Effector memory CD4-positive, alpha-beta T cell (primary cell): ENCODE measurements around the gene STARD5.
A peak's percentile ranks its signal among the peaks of the same experiment; 100 is the strongest.
"Not testable (repeated sequence)": the region's sequence is repeated elsewhere in the genome, so short reads cannot be mapped to it uniquely, and the experiment has no call there.

Source experiments
- DNase-seq, 3 donors: peaks; one replicate each; pipeline ENCODE4 v3.0.0-alpha.2; 2020
- H3K27ac ChIP-seq: 2 replicates; pipeline ENCODE4 v1.7.0; 2013; ENCODE audit warnings: mild to moderate bottlenecking, low read length, moderate library complexity; ENCODE audit not compliant: insufficient read depth, poor library complexity, severe bottlenecking
- H3K27me3 ChIP-seq: replicated peaks from 2 replicates; pipeline ENCODE4 v1.7.0; 2013; ENCODE audit warnings: mild to moderate bottlenecking, low read length; ENCODE audit not compliant: insufficient read depth, control insufficient read depth, poor library complexity, severe bottlenecking
- H3K36me3 ChIP-seq: 2 replicates; pipeline ENCODE4 v1.7.0; 2013; ENCODE audit warnings: mild to moderate bottlenecking, low read length, moderate library complexity; ENCODE audit not compliant: control insufficient read depth, insufficient read depth
- H3K4me1 ChIP-seq: 2 replicates; pipeline ENCODE4 v1.7.0; 2013; ENCODE audit warnings: low read length, mild to moderate bottlenecking; ENCODE audit not compliant: control insufficient read depth, insufficient read depth, poor library complexity, severe bottlenecking
- H3K4me3 ChIP-seq: 2 replicates; pipeline ENCODE4 v1.7.0; 2013; ENCODE audit warnings: low read length, low read depth, mild to moderate bottlenecking; ENCODE audit not compliant: insufficient read depth, poor library complexity, severe bottlenecking
- H3K9me3 ChIP-seq: 2 replicates; pipeline ENCODE4 v1.7.0; 2013; ENCODE audit warnings: mild to moderate bottlenecking, low read length, moderate library complexity; ENCODE audit not compliant: control insufficient read depth

STARD5 gene

DNA sequence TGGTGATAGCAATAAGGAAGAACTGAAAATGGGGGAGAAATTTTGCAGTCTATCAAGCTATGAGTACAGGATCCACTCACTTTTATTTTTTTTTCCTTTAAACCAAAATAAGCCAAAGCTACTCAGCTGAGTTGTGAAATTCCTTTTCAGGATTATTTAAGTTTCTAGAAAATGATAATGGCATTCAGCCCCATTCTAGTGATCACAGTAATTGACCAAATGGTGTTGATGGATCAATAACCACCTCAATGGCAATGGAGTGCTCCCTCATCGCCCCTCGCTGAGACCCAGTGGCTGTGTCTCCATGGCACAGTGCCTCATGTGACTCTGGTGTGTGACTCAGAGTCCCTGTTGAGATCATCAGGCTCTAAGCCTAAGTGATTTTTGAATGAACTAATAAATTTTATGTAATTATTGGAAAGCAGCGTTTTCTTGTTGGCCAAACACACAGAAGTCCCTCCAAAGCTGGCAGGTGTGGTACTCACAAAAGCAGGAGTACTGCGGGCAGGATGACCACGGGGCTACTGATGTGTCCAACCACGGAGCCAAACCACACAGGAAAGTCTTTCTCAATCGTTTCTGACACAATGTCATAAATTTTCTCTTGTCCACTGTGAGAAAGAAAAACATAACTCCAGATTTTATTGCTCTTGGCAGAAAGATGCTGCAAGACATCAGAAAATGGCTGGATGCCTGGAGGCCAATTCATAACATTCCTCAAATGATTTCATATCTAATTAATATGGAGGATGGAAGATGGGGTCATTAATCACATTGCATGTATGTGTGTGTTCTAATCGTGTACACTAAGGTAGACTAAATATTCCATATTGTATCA, 14.4 kb upstream of the STARD5 start:
- Histone ChIP-seq H3K9me3 (no peaks in the 10 kb centered on the region), H3K4me1 (no peaks in the 10 kb centered on the region), H3K36me3 (no peaks in the 10 kb centered on the region), H3K4me3 (no peak overlapping the region), H3K27me3 (no peaks in the 10 kb centered on the region), H3K27ac (no peak overlapping the region)
- DNase-seq = no peak

- DNase-seq = no peak
- Histone ChIP-seq H3K36me3 (no peaks in the 10 kb centered on the region), H3K4me3 (no peak overlapping the region), H3K4me1 (no peaks in the 10 kb centered on the region), H3K9me3 (no peaks in the 10 kb centered on the region), H3K27me3 (no peaks in the 10 kb centered on the region), H3K27ac (no peak overlapping the region)
Observed at GRCh38 chr15:81337713-81338157, 13.8 kb upstream of the STARD5 start.

GRCh38 chr15:81337241-81337640, 13.3 kb upstream of the STARD5 start:
- Histone ChIP-seq H3K27me3 (no peaks in the 10 kb centered on the region), H3K36me3 (no peaks in the 10 kb centered on the region), H3K4me3 (no peak overlapping the region), H3K4me1 (no peaks in the 10 kb centered on the region), H3K27ac (no peak overlapping the region), H3K9me3 (no peaks in the 10 kb centered on the region)
- no peak for DNase-seq

GRCh38 chr15:81336568-81336967, 12.6 kb upstream of the STARD5 start:
- H3K27ac ChIP-seq = no peak overlapping the region
- H3K4me1 ChIP-seq = no peaks in the 10 kb centered on the region
- no peak overlapping the region for H3K4me3 ChIP-seq
- DNase-seq = peak in 2 of 3 donors; percentile 9 to 18
- H3K9me3 ChIP-seq = no peaks in the 10 kb centered on the region
- H3K27me3 ChIP-seq = no peaks in the 10 kb centered on the region
- no peaks in the 10 kb centered on the region for H3K36me3 ChIP-seq

GRCh38 chr15:81335631-81336030, 11.7 kb upstream of the STARD5 start:
- Histone ChIP-seq H3K9me3 (no peaks in the 10 kb centered on the region), H3K27me3 (no peaks in the 10 kb centered on the region), H3K36me3 (no peaks in the 10 kb centered on the region), H3K27ac (no peak overlapping the region), H3K4me3 (no peak overlapping the region), H3K4me1 (no peaks in the 10 kb centered on the region)
- no peak for DNase-seq

- H3K27me3 ChIP-seq = no peaks in the 10 kb centered on the region
- no peak overlapping the region for H3K4me3 ChIP-seq
- no peak for DNase-seq
- no peaks in the 10 kb centered on the region for H3K4me1 ChIP-seq
- H3K27ac ChIP-seq = no peak overlapping the region
- H3K9me3 ChIP-seq = no peaks in the 10 kb centered on the region
- no peaks in the 10 kb centered on the region for H3K36me3 ChIP-seq
Observed at GRCh38 chr15:81334768-81335435, 11.0 kb upstream of the STARD5 start.

DNA sequence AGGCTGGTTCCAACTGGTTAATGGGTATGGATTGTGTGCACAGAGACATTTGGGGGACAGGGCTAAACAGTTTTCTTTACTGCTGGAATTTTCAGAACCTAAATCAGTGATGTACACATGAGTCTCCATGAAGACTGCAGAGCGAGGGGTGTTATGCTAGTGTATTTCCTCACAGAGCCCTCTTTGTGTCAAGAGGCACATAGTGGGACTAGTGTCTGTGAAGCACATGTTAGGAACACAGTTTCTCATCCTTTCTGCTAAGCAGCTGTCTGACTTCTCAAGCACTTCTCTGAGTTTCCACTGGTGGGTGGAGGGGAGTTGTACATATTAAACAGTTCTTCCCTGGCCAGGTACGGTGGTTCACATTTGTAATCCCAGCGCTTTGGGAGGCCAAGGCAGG, 9.4 kb upstream of the STARD5 start:
- H3K27me3 ChIP-seq = no peaks in the 10 kb centered on the region
- no peaks in the 10 kb centered on the region for H3K36me3 ChIP-seq
- H3K4me3 ChIP-seq = no peak overlapping the region
- DNase-seq = no peak
- H3K27ac ChIP-seq = no peak overlapping the region
- H3K9me3 ChIP-seq = no peaks in the 10 kb centered on the region
- no peaks in the 10 kb centered on the region for H3K4me1 ChIP-seq

DNA sequence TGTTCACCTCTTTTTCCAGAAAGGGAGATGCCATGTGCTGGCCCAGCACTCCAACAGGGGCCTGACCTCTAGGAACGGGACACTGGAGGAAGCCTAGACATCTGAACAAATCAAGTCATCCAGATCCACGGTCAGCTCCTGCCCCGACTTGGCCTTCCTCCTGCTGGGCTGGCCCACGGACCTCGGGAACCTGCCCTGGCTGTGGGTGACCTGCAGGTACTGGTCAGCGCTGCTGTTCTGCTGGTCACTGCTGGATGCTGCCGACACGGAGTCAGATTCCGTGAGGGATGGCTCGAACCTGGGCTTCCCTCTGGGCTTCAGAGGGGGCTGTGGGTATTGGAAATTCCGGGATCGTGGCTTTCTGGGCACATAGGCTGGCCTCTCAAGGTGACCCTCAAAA, 8.4 kb upstream of the STARD5 start:
- Histone ChIP-seq H3K27me3 (no peaks in the 10 kb centered on the region), H3K27ac (no peak overlapping the region), H3K4me1 (no peaks in the 10 kb centered on the region), H3K4me3 (no peak overlapping the region), H3K9me3 (no peaks in the 10 kb centered on the region), H3K36me3 (no peaks in the 10 kb centered on the region)
- DNase-seq = no peak

DNA sequence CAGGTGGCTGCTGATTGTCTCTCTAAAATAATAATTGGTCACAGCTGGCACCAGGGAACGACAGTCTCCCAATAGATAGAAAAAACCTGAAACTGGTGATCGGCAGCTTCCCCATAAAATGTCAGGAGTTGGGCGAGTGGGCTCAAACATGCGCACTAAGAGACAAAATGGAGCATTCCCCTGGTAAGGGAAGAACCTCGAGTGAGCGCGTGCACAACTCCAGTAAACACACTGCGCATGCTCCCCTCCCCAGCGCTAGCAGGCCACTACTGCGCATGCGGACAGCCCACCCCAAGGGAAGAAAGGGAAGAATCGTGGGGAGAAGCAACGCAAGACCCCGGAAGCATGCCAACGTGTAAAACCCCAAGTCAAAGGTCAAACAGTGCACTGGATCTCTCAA, 7.7 kb upstream of the STARD5 start:
- Histone ChIP-seq H3K27ac (no peak overlapping the region), H3K4me3 (no peak overlapping the region), H3K4me1 (no peaks in the 10 kb centered on the region), H3K9me3 (no peaks in the 10 kb centered on the region), H3K27me3 (no peaks in the 10 kb centered on the region), H3K36me3 (no peaks in the 10 kb centered on the region)
- no peak for DNase-seq

GRCh38 chr15:81331141-81331540, 7.2 kb upstream of the STARD5 start:
- not testable (repeated sequence) for H3K36me3 ChIP-seq, H3K27me3 ChIP-seq, DNase-seq

More at GRCh38 chr15:81331141-81331540, 7.2 kb upstream of the STARD5 start:
- H3K9me3 ChIP-seq, H3K4me3 ChIP-seq, H3K27ac ChIP-seq, H3K4me1 ChIP-seq: not testable (repeated sequence)
